GM10266 (cell line): ENCODE results near the gene MRPS10.
"Not testable (repeated sequence)": the region's sequence is repeated elsewhere in the genome, so short reads cannot be mapped to it uniquely, and the experiment has no call there.

ENCODE experiments used
- DNase-seq: peaks from one replicate; pipeline ENCODE4 v3.0.0; 2012; ENCODE audit errors: extremely low spot score
- TF ChIP-seq, protein P1 (sequence below): IDR thresholded peaks from 2 replicates; pipeline ENCODE4 v1.5.1; 2012; ENCODE audit warnings: mild to moderate bottlenecking, low read depth; ENCODE audit not compliant: control insufficient read depth, insufficient read depth; ENCODE audit errors: missing control alignments

Gene MRPS10

DNA sequence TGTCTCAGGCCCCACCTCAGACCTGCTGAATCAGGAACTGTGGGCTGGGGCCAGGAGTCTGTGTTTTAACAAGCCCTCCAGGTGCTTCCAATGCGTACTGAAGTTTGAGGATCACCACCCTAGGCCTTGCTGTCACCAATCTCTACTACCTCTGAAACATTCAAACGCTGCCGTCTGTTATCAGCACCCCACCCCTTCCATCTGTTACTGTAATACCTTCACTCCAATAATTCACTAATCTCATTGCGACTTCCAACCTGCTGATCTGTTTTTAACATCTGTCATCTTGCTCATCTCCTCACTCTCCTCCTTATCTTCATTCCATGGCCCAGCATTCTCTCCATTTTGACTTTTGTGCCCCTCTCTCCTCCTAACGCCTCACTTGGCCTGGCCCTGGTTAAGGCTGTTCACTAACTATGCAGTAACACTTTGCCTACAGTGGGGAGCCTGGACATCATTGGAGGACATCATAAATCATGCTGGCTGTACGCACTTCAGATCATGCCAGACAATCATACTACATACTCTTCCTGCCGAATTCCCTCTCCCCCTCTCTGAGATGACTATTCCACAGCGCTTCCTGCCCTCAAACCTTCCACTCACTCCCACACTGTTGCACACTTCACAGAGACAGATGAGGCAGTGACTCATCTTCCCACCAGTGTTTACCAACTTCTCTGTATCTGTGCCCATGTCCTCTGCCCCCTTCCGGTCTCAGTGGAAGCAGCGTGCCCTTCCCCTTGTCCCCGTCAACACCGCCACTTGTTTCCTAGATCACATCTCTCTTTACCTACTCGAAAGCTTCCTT, 19.9 kb downstream of the MRPS10 start:
- no peak for DNase-seq

DNA sequence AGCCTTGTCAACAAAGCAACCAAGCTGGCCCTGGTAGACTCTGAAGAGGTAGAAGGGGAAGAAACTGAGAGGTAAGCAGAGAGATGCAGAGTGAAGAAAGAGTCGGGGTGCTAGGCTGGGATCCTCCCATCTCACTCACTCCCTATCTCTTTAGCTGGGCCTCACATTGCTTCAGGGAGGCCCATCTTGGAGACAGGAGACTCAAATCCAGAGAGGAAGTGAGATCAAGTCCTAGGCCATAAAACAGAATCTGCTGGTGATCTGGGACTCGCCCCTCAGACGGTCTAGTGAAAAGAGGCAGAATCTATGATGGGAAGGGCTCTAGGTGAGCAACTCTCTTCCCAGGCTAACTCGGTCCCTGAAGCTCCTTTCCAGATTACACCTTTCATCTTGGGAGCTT, 22.2 kb downstream of the MRPS10 start:
- TF ChIP-seq, protein P1, sequence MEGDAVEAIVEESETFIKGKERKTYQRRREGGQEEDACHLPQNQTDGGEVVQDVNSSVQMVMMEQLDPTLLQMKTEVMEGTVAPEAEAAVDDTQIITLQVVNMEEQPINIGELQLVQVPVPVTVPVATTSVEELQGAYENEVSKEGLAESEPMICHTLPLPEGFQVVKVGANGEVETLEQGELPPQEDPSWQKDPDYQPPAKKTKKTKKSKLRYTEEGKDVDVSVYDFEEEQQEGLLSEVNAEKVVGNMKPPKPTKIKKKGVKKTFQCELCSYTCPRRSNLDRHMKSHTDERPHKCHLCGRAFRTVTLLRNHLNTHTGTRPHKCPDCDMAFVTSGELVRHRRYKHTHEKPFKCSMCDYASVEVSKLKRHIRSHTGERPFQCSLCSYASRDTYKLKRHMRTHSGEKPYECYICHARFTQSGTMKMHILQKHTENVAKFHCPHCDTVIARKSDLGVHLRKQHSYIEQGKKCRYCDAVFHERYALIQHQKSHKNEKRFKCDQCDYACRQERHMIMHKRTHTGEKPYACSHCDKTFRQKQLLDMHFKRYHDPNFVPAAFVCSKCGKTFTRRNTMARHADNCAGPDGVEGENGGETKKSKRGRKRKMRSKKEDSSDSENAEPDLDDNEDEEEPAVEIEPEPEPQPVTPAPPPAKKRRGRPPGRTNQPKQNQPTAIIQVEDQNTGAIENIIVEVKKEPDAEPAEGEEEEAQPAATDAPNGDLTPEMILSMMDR: no peak
- no peak for DNase-seq

More for the DNA sequence above, 19.9 kb downstream of the MRPS10 start:
- TF ChIP-seq, protein P1: no peak

DNA sequence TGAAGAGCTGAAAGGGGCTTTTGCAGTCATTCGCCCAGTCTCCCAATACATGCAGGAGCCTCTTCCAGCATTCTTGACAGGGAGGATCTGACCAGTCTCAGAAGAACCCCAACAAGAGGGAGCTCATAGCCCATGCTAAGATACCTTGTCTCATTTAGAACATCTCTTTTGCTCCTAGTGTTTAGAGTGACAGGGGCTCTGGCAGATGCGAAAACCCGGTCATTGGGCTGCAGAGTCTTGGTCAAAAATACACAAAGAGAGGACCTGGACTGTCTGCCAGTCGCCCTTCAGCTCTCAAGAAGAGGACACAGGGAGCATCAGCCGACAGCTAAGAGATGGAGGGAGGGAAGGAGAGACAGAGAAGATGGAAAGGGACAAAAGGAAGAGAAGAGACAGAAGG, 23.6 kb downstream of the MRPS10 start:
- DNase-seq: no peak
- TF ChIP-seq, protein P1: no peak

DNA sequence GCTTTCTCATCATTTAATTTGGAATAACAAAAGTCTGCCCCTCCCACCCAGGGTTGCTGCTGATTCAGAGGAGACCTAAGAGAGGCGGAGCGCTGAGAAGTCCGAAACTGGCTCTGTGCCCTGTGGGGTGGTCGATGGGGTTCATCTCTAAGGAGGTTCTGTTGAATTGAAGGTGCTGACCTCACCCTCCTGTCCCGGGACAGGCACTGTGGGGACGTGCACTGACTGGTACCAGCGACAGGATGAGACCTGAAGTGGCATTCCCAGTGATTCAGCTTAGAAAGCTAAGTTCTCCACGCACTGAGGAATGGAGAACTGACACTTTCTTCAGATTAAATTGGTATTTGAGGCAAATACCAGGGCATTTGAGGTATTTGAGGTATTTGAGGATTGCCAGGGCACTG, 24.2 kb downstream of the MRPS10 start:
- DNase-seq: no peak

DNA sequence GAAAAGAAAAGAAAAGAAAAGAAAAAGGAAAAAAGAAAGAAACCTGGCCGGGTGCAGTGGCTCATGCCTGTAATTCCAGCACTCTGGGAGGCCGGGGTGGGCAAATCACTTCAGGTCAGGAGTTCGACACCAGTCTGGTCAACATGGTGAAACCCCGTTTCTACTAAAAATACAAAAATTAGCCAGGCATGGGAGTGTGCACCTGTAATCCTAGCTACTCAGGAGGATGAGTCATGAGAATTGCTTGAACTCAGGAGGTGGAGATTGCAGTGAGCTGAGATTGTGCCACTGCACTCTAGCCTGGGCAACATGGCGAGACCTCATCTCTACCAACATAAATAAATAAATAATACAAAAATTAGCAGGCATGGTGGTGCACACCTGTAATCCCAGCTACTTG, 25.3 kb downstream of the MRPS10 start:
- DNase-seq: not testable (repeated sequence)

More for the DNA sequence above, 24.2 kb downstream of the MRPS10 start:
- TF ChIP-seq, protein P1: no peak

DNA sequence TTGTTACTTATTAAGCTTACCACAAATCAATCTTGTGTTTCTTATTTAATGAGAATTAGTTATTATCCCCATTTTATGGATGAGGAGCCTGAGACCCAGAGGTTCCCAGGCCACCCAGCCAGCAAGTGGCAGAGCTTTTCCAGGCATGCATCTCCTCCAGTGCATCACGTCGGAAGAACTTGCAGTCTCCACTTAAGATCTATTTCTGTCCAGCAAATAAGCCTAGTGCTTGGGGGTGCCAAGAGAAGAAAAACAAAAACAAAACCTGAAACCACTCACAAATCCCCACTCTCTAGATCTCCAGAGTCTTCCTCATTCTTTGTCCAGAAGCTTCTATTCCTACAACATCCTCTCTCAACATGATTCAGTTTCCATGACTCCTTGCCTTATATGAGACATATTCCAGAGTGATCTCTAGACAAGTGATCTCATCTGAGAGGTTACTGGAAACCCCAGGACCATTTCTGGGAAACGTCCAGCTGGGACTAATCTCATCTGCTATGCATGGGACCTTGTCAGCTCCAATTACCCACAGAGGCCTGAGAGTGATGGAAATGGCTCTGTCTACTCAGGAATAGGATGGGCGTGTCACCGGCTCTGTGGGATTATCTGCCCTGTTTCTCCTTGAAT, 27.0 kb downstream of the MRPS10 start:
- TF ChIP-seq, protein P1: no peak
- DNase-seq: no peak

DNA sequence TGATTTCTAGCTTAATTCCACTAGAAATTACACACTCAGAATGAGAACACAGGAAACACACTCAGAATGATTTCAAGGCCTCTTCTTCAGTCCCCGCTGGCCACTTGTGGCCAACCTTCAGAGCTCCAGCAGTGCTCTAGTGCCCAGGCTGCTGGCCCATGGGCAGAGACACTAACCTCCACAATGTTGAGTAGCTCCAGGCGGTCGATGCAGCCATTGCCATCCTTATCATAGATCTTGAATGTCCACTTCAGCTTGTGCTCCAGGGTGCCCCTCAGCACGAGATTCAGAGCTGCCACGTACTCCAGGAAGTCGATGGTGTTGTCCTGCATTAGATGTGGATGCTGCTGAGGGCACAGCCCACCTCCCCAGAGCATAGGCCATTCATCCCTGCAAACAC, 29.3 kb downstream of the MRPS10 start:
- TF ChIP-seq, protein P1: no peak
- no peak for DNase-seq
